Body of pancreas (tissue), 4 donors: Measurements from ENCODE around the gene PABPC3. TPM values are rescaled to one million over a fixed set of nuclear protein-coding genes. Genes with fewer than 3 reads are reported as not detected.

Experiments used
- ATAC-seq: fragments of 150-250 bp; one replicate; pipeline ENCODE4 v1.9.1; 2016
- DNase-seq, 4 donors: peaks; one replicate each; pipeline ENCODE4 v3.0.0-alpha.2; 2019
- H3K27ac ChIP-seq, 4 donors: fragments of 200-600 bp; sonication (generic); 1 replicate in 3 of 4; 2 replicates in 1 of 4; pipeline versions ENCODE4 v1.5.1 to v1.6.1; 2016 to 2019; ENCODE audit warnings: mild to moderate bottlenecking in 1 of 4, mixed read lengths in 1 of 4, moderate library complexity in 1 of 4
- H3K27me3 ChIP-seq, 2 donors: fragments of 200-600 bp; sonication (generic); one replicate each; pipeline ENCODE4 v1.6.0; 2016; ENCODE audit warnings: mild to moderate bottlenecking in 1 of 2
- H3K36me3 ChIP-seq, 2 donors: fragments of 200-600 bp; sonication (generic); replicated peaks in 1 of 2; 2 replicates each; pipeline ENCODE4 v1.5.1; 2016; ENCODE audit warnings: low read depth in 2 of 2; ENCODE audit not compliant: insufficient read depth in 1 of 2
- H3K4me1 ChIP-seq: fragments of 200-600 bp; sonication (generic); one replicate; pipeline ENCODE4 v1.6.0; 2016
- H3K4me3 ChIP-seq, 2 donors: fragments of 200-600 bp; sonication (generic); 1 replicate in 1 of 2; 2 replicates in 1 of 2; pipeline ENCODE4 v1.5.1; 2016 to 2019
- H3K9me3 ChIP-seq, 3 donors: fragments of 200-600 bp; sonication (generic); 1 replicate in 2 of 3; 2 replicates in 1 of 3; pipeline ENCODE4 v1.5.1; 2016
- POLR2A ChIP-seq, 3 donors: fragments of 450-650 bp; IDR thresholded peaks; one replicate each; pipeline ENCODE4 v1.6.1; 2016; ENCODE audit warnings: antibody characterized with exemption in 3 of 3, mild to moderate bottlenecking in 2 of 3
- WGBS, 2 donors: methylation state at CpG; one replicate each; pipeline ENCODE4 v1.1.5; 2017; 5-methylcytosine and 5-hydroxymethylcytosine counted together
- intact Hi-C: fragments of 100-400 bp; cut with DNase I; formaldehyde crosslinking; loops from one replicate; pipeline ENCODE4 v1.15.1; 2023
- total RNA-seq, 2 donors: library from RNA; depleted of rRNA; stranded (reverse); fragments of >200 nt; gene quantifications; one replicate each; pipeline ENCODE4 v1.1.0, GENCODE V29; 2016
- TF ChIP-seq, protein P1 (sequence below), 7 experiments: fragments of 450-650 bp in 4 of 7; fragments of 200-600 bp in 3 of 7; sonication (generic) in 3 of 7; IDR thresholded peaks; one replicate each; pipeline ENCODE4 v1.5.1; 2016 to 2019; ENCODE audit warnings: antibody characterized with exemption in 7 of 7

PABPC3 gene
- not detected for total RNA-seq

DNA sequence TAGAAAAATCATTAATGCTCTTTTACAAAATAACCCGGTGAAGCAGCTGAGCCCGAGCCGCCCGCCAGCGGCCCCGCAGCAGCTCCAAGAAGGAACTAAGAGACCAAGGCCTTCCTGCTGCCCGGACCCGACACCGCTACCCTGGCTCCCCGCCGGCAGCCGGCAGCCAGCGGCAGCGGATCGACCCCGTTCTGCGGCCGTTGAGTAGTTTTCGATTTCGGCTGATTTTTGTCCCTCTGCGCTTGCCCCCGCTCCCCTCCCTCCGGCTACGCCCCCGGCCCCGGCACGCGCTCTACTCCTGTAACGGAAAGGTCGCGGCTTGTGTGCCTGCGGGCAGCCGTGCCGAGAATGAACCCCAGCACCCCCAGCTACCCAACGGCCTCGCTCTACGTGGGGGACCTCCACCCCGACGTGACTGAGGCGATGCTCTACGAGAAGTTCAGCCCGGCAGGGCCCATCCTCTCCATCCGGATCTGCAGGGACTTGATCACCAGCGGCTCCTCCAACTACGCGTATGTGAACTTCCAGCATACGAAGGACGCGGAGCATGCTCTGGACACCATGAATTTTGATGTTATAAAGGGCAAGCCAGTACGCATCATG, at the start of gene PABPC3:
PABPC3 (plus strand) TSS at position 286 of the 603 bp plus-strand sequence; CDS start at position 349, 63 bp downstream.
- DNase-seq (no peak), ATAC-seq (no peak)
- no peak for TF ChIP-seq POLR2A (IDR thresholded peaks at IDR 0.05)
- TF ChIP-seq, protein P1, sequence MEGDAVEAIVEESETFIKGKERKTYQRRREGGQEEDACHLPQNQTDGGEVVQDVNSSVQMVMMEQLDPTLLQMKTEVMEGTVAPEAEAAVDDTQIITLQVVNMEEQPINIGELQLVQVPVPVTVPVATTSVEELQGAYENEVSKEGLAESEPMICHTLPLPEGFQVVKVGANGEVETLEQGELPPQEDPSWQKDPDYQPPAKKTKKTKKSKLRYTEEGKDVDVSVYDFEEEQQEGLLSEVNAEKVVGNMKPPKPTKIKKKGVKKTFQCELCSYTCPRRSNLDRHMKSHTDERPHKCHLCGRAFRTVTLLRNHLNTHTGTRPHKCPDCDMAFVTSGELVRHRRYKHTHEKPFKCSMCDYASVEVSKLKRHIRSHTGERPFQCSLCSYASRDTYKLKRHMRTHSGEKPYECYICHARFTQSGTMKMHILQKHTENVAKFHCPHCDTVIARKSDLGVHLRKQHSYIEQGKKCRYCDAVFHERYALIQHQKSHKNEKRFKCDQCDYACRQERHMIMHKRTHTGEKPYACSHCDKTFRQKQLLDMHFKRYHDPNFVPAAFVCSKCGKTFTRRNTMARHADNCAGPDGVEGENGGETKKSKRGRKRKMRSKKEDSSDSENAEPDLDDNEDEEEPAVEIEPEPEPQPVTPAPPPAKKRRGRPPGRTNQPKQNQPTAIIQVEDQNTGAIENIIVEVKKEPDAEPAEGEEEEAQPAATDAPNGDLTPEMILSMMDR (IDR thresholded peaks at IDR 0.05): no peak
- H3K9me3 ChIP-seq: no peaks in the 10 kb centered on the region
- H3K27ac ChIP-seq: no peak within 1 kb of the TSS
- H3K36me3 ChIP-seq: no peaks in the 10 kb centered on the region
- H3K4me1 ChIP-seq: no peaks in the 10 kb centered on the region
- no peak within 1 kb of the TSS for H3K4me3 ChIP-seq
- no peaks in the 10 kb centered on the region for H3K27me3 ChIP-seq
- intact Hi-C loops: no loop called here
- 33 to 40% methylated on average over 34 to 48 of the region's 50 CpGs for WGBS, 2 donors

DNA sequence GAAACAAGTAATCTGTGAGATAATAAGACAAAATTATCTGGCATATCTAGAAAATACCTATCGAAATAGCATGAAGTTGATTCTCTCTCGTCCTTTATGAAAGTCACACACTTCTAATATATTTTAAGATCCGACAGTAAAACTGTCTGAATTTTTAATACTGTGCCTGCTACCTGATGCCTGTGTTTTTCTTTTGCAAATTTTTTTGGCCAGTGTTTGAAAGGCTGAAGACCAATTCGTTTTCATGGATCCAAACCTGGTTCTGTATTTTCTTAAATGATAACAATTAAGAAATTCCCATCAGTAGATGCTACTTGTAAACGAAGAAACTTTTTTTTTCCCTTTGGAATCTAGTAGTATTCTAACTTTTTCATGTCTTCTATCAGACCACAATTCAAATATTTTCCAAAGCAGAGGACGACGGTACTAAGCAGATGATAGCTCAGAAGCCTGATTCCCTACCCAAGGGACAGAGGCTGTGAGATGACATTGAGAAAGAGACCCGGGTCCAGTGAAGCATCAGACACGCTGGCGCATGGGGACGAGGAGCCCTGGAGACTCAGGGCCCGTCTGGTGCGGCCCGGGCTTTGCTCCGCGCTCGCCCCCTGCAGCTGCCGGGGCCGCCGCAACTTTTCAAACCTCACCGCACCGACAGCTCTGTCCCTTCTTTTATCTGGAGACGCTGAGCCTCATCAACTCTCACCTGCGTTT, 49.5 kb upstream of the PABPC3 start:
- no peak for TF ChIP-seq POLR2A (IDR thresholded peaks at IDR 0.05)
- TF ChIP-seq, protein P1 (IDR thresholded peaks at IDR 0.05): no peak
- DNase-seq (no peak), ATAC-seq (no peak)
- peaks cover 0 to 14% of the 10 kb centered on the region in 2 donors for H3K27me3 ChIP-seq
- H3K9me3 ChIP-seq: no peaks in the 10 kb centered on the region
- H3K4me3 ChIP-seq: no peak overlapping the region
- H3K36me3 ChIP-seq: no peaks in the 10 kb centered on the region
- intact Hi-C loops: no loop called here
- 13% methylated on average over 24 of the region's 24 CpGs for WGBS, 2 donors
- peaks cover 7% of the 10 kb centered on the region for H3K4me1 ChIP-seq
- H3K27ac ChIP-seq: no peak overlapping the region

DNA sequence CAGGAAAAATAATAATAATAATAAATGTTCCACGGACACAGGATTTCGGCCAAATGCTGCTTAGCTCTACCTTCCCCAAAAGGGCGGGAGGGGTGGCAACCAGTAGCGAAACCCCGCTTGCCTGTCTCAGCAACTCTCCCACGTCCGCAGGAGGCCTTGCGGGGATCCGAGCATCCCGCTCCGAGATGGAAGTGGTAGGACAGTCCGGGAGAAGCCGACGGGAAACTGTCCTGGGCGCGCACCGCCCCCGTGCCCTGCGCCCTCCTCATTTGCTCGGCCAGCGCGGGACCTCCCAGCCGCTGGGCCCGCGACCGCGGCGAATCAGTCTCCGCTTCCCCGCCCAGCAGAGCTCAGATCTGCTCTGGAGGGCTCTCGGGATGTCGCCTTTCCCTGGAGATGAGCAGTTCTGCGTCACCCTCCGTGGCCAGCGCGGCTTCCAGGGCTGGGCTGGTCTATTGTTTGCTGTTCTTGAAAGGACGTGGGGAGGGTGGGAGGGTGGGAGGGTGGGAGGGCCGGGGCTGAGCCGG, 48.9 kb upstream of the PABPC3 start:
- no peaks in the 10 kb centered on the region for H3K36me3 ChIP-seq
- H3K27me3 ChIP-seq: peaks cover 0 to 14% of the 10 kb centered on the region in 2 donors
- ATAC-seq: no peak
- TF ChIP-seq POLR2A (IDR thresholded peaks at IDR 0.05): no peak
- TF ChIP-seq, protein P1 (IDR thresholded peaks at IDR 0.05): no peak
- H3K9me3 ChIP-seq: no peaks in the 10 kb centered on the region
- WGBS, 2 donors: 0 to 1% methylated on average over 9 to 39 of the region's 39 CpGs
- intact Hi-C loops: no loop called here
- peaks cover 7% of the 10 kb centered on the region for H3K4me1 ChIP-seq
- no peak overlapping the region for H3K27ac ChIP-seq
- DNase-seq: no peak
- H3K4me3 ChIP-seq: no peak overlapping the region

DNA sequence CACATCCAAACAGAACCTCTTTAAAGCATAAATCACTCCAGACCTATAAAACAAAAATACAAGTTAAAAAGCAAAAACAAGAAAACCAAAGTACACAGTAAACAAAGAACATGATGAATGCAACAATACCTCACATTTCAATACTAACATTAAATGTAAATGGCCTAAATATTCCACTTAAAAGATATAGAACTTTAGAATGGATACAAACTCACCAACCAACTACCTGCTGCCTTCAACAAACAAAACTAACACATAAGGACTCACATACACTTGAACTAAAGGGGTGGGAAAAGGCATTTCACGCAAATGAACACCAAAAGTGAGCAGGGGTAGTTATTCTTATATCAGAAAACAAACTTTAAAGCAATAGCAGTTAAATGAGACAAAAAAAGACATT, 44.9 kb upstream of the PABPC3 start:
- DNase-seq: no peak
- ATAC-seq: no peak
- Histone ChIP-seq H3K27me3 (peaks cover 0 to 10% of the 10 kb centered on the region in 2 donors), H3K9me3 (no peaks in the 10 kb centered on the region), H3K36me3 (no peaks in the 10 kb centered on the region), H3K4me3 (no peak overlapping the region), H3K4me1 (peaks cover 7% of the 10 kb centered on the region), H3K27ac (no peak overlapping the region)
- TF ChIP-seq, protein P1 (IDR thresholded peaks at IDR 0.05): no peak
- no peak for TF ChIP-seq POLR2A (IDR thresholded peaks at IDR 0.05)
- intact Hi-C loops: no loop called here
- 32 to 41% methylated on average over 1 of the region's 1 CpG for WGBS, 2 donors
